Stimulated activated CD4-positive, alpha-beta T cell treated with anti-CD3 and anti-CD28 coated beads, Interleukin-4, amount 100 ng/mL, for 24 hours (primary cell): ENCODE measurements around the gene GNG2.

ENCODE experiments used
- DNase-seq: peaks from one replicate; pipeline ENCODE4 v3.0.0-alpha.2; 2020

Gene GNG2

DNA sequence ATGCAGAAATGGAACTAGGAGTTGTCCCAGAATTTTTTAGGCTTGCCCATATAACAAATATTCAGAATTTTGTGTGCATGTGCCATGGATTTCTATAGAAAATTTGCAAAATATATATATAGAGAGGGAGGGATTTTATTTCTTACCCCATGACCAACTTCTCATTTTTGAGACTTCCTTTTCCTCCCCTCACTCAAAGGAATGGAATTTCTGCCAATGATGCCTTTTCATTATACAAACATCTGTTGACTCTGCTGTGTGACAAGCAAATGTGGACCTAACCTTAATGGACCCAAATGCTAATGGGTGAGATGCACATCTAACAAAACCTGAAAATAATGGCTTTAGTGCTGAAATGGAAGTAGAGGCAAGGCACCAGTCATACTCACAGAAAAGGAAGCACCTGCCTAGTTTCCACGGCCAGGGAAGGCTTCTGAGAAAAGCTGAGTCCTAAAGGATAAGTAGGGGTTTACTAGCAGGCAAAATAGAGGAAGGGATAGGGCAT, 3.6 kb upstream of the GNG2 start:
- DNase-seq, result no peak

DNA sequence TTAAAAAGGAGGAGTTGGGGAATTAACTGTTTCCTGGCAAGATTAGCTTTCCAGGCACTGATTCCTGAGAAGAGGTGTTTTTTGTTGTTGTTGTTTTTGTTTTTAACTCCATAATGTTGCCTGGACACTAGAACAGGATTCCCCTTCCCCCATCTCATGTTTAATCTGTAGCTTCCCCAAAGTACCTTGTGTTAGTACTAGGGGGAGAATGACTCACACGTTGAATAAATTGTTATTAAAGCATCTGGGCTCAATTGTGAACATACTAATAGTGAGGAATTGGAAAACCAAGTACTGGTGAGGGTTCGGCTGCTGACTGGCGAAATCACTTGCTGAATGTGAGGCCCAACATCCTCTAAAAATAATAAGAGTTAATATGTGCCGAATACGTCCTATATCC, 1.3 kb upstream of the GNG2 start:
- DNase-seq, result no peak

DNA sequence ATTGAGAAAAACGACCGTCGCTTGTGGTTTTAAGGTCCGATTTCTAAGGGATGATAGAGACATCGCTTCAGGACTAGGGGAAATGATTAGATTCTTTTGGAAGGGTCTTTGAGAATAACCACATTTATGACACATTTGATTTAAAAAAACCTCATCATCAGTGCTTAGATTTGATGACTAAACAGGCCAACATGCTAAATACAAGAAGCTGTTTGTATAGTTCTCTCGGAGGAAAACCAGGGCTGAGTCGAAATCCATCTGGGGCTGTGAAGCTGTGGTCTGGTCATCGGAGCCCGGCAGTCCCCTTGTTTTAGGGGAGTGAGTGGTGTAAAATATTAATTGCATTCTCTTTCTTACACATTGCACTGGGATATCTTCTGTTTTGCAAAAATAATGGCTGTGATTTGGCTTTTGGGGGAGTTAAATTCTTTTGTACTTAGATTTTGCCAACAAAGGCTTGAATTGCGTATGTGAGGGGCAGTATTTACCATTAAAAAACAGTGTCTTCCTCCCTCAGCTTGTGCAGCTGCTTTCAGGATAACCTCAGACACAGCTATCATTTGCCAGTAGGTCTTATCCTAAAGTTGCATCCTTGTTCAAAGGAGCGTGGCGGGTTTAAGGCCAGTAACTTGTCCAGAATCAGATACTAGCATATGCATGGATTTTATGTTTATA, 550 bp downstream of the GNG2 start:
- no peak for DNase-seq

DNA sequence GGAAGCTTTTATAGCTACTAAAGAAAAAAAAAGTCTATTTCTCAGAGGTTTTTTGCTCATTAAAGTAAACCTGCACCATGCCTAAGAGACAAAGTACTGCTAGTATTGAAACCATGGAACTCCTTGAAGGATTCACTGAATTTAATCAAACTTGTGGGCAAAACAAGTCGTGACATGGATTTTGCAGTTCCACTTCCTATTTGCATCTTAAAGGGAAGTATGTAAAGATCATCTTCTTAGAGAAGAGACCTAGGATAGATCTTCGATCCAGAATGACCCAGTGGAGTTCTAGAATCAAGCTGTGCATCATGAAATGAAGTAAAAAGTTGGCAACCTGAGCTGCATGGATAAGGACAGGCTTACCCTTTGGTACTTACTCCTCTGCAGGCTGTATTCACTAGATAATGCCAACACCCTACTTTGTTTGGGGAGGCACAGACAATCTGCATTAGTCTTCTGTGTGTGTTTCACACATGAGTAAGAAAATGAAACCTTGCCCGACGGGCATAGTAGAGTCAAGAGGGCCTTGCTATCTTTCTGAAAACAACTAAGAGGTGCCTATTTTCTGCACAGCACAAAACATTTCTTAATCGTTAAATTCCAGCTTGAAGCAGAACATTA, 1.9 kb downstream of the GNG2 start:
- peak; percentile 46 for DNase-seq

DNA sequence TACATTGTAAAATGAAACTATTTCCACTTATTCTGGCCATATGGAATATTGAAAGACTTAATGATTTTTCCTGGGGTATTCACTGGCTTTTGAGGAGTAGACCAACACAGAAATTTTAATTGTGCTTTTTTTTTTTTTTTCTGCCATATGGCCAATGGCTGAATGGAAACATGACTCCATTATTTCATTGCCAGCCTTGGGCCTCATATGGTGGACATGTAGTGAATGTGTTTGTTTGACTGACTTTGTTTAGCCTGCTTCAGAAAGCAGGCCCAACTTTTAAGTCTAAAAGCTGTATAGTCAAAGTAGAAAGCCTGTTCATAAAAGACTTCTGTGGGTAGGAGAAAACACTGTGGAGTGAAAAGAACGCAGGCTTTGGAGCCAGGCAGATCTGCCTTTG, 2.4 kb downstream of the GNG2 start:
- no peak for DNase-seq

DNA sequence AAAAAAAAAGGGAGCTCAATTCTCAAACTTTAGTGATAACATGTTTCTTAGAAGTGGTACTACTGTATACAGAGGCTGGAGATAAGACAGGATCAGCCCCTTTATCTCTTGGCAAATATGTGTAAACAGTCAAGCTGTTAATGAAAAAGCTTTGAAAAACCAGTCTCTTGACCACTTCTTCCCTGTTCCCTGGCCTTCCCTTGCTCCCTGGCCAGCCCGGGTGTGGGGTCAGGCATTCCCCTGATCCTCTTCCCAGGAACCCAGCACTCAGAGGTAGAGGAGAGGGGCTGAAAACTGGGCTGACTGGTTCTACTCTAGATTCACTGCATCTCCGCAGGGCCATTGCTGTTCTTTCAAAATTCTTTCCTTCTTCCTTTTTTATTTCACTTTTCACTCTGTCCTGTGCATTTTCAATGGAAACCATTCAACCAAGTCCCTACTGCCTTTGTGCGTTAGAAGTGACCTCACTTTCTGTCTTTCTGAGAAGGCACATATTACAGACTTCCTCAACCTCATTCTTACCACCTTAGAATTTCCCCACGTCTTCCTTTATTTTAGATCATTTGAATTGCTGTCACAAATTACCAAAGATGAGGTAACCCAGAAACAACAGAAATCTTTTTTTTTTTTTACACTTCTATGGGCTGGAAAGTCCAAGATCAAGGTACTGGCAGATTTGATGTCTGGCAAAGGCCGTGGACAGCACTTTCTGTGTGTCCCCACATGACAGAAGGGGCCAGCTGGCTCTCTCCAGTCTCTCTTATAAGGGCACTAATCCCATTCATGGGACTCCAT, 5.7 kb downstream of the GNG2 start:
- DNase-seq, result no peak

DNA sequence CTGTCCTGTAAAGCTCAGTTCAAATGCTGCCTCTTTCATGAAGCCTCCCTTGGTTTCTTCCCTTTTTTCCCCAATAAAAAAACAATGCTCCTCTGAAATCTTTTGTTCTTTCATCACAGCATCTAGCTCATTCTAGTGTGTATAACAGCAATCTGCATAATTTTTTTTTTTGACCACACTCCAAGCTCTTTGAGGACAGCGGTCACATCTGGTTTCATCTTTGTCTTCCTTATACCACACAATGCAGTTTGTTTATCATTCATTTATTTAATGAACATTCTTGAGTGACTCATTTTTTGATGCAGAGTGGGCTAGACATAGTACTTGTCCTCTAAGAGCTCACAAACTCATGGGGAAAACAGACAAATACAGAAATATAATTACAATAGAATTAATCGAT, 7.3 kb downstream of the GNG2 start:
- no peak for DNase-seq

DNA sequence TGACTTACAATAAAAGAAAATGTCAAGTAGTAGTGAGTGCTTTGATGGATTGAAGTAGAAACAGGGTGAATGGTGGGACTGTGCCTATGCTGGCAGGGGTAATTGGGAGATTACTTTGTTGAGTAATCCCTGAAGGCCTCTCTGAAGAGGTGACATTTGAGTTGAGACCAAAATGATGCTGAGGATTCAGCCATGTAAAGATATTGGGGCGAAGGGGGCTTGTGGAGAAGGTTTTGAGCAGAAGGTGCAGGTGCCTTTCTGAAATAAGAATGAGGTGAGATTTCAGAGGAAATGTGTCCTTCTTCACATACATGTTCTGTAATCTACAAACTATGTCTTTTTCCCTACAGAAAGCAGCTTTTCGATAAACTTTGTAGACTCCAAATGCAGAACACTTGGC, 8.0 kb downstream of the GNG2 start:
- DNase-seq, result no peak

DNA sequence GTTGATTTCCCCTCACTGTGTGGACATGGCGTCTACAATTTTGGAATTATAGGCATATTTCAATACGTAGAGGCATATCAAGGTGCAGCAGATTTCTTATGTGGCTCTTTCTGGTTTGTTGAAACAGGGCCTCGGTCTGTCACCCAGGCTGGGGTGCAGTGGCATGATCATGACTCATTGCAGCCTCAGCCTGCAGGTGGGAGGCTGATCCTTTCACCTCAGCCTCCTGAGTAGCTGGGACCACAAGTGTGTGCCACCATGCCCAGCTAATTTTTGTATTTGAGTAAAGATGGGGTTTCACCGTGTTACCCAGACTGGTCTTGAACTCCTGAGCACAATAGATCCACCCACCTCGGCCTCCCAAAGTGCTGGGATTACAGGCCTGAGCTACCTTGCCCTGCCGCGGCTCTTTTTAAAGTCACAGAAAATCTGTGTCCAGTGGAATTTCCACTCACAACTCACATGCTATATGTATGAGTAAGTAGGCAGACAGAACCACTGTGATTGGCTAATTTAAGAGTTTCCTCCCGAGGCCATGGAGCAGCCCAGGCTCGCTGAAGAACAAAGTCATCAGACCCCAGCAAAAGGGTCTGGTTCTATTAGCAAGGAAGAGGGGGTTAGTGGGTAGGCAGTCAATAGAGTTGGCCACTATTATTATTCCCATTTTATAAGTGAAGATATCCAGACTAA, 9.1 kb downstream of the GNG2 start:
- peak; percentile 66 for DNase-seq

DNA sequence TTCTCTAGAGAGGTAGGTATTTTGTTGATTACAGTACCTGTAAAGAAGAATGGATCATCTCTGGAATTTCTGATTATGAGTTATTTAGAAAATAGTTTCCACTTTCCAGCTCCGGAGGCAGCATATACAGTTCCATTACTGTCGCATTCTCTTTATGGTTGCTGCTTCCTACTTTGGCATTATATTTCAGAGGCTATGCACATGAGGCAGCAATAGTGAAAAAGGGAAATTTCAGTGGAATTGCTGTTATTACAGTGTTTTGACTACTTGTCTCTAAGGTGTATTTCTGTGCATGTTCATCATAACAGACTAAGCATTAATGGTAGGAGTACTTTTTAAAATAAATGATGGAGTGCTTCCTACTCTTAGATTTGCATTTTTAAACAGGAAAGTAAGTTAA, 10.2 kb downstream of the GNG2 start:
- DNase-seq, result no peak

DNA sequence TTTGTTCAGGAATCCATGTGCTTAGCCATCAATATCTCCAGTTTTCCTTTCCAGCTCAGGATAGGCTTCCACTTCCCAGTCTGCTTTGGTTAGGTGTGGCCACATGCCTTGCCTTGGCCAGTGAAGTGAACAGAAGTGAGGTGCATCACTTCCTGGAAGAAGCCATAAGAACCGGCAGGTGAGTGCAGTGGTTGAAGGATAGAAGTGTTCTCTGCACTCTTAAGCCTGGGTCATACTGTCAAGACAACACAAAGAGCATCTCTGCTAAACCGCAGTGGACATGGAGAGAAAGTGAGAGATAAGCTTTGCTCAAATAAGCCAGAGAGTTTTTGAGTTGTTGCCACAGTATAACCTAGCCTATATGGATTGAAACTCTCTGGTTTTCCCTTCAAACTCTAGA, 11.4 kb downstream of the GNG2 start:
- DNase-seq, result no peak

DNA sequence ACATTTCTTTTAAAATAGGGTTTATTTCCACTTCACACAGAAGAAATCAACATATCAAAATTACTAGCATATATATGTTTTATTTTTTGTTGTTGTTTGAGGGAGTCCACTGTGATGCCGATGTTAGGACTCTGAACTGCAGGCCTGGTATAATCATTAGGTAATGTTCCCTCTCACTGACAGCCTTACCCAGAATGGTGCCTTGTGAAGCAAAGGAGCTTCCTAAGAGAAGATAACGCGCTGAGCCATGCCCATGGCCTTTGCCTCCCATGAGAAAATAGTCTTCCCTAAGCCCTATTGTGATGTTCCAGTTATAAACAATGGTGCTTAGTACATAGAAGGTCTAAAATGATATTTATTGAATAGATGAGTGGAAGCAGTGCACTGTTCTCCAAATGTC, 12.0 kb downstream of the GNG2 start:
- DNase-seq, result no peak

DNA sequence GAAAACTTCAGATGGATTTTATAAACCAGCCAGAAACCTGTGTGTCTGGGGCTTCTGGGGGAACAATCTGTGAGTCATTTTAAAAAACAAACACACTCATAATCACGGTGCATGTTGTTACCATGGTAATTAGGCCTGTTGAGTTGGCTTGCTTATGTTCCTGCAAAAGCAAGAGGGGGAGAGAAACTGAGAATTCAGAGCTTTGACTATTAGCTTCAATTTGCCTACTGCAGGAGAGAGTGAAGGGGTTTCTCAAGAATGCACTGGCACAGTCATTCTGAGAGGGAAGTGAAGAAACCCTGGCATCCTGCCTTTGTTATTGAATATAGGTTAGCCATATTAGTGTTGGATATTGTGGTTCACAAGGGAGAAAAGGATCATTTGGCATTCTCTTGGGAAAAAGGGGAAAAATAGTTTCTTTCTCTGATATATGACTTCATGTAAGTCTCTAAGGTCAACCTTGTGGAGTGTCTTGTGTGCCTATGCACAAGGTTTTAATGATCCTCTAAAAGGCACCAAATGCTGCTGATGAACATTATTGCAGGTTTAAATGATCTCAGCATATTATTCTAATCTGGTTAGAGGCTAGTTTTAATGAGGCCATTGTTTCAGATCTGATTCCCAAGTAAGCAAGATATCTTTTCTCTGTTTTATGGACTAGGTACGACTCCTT, 12.9 kb downstream of the GNG2 start:
- peak; percentile 58 for DNase-seq

DNA sequence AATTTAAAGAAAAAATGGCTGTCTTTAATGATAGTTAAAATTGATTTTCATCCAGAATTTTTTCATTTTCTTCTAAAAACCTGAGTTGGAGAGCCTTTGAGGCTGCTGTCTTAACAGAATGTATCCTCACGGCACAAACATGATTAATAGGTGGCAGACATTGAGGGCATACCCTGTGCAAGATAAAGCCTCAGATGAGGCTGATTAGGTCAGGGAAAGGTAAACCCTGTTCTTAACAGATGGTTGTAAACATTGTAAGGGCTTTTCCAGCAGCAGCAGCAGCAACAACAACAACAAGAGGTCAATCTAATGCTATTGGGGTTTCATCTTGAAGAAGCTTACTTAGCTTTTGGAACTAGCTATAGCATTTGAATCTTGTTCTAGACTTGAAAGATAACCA, 17.4 kb downstream of the GNG2 start:
- DNase-seq, result no peak

DNA sequence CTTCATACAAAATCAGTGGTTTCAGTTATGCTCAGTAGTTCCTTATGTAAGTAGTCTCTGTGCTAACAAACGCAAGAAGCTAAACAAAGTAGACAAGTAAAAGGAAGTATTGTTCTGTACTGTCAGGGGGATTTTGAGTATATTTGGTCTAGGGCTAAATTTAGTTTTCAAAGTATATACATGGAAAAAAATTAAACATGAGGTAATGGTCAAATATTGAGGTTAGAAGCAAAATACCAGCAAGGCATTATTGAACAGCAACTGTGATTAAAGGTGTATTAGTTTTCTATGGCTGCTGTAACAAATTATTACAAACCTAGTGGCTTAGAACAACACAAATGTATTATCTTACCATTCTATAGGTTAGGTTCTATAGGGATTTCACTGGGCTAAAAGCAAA, 18.8 kb downstream of the GNG2 start:
- DNase-seq, result no peak

DNA sequence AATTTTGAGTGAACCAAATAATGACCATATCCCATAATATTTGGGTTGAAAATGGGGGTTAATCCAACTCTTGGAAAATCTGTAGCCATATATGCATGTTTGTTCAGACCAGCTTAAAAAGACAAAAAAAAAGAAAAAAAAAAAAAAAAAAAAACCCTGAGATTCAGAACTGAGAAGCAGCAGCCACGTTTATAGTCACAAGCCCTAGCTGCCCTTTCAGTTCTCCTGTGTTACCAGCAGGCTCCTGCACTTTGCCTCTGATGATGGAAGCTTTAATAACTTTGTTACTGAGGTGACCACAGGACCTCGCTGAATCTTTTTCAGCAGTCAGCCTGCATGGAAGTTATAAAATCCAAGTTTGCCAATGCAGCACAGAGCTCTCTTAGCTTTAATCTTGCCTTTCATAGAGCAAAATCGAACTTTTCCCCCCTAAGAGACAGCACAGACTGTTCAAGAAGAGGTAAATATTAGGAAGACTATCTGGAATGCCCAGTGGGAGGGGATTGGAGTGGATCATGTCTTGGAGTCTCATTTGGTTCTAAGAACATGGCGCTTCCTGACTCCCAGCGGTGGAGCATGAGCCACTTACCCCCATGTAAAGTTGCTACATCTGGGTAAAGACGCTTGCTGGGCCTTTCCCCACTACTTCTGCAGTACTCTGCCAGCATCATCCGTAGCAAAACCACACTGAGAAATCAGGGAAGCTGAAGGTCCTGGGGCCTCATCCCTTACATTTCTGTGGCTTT, 20.6 kb downstream of the GNG2 start:
- DNase-seq, result no peak

DNA sequence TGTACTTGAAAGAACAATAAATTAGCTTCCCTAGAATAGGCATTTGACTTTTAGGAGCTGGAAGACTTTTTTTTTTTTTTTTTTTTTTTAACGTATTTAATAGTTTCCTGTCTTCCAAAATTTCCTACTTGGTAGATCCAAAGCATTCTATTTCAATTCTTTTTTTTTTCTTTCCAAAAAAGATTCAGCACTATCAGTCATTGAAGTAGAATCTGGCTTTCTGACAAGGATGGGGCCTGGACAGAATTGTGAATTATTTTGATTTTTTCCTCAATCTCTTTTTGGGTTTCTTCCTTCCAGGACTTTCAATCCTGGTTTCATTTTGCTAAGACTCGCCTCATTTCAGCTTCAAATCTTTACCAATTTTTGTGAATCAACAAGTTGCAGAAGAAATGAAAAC, 21.2 kb downstream of the GNG2 start:
- no peak for DNase-seq

DNA sequence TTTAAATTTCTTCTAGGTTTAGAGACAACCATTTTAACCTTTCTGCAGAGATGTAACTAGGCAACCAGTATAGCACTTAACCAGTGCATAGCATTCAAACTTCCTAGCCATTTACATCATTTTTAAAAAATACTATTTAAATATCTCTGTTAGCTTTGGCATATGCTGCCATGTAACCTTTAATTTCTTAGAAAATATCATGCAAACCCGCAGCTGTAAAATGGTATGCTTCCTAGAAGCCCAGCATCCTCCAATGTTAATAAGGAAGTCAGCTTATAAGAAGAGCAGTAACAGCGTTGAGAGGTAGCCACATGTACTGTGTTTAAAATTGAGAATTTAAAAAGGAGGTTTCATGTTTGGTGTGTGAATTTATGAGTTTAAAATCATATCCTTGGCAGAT, 22.8 kb downstream of the GNG2 start:
- DNase-seq, result no peak

DNA sequence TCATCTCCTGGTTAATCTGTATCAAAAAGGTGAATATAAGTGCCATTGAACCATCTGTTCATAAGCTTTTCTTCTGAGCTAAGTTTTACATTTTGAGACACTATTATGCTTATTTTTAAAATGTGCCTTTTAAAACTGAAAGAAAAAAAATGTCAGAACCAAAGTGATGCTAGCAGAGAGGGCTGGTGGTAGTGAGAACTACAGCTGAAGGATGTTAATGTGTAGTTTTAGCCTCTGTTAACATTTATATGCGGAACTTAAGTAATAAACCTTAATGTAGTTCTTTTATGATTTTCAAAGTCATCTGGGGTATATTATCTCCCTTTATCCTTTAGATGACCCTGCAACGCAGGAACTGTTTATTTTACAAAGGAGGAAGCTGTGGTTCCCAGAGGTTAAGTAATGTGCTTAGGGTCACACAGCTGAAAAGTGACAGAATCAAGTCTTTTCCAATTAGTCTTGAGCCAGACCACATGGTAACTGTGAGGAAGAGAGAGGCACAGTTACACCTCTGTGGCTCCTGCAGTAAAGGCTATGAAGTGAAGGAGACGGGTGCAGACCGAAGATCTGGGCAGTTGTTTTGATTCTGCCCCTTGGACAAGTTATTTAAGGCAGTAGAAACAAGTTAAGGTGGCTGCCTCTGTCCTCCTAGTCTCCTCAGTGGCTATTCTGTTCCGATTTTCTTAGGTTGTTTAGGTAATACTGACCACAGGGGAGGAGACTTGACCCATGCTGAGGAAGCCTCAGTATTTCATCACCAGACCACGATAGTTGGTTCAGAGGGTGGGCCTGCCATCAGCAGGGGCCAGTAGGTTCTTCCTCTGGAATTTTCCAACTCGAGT, 23.9 kb downstream of the GNG2 start:
- no peak for DNase-seq

DNA sequence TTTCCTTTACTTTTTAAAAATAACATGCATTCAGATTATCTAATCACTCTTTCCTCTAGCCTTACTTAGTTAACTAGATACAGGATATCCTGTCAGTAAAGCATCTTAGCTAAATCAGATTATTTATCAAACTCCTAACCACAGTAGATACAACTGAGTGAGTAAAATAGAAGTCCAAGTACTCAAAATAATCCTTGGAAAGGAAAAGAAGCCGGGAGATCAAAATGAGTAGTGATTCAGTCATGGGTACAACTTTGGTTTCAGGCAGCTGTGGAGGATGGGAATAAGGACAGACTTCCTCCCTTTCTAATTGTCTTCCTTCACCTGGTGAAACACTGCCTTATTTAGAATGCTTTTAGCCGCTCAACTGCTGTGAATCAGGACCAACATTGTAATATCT, 29.4 kb downstream of the GNG2 start:
- no peak for DNase-seq

DNA sequence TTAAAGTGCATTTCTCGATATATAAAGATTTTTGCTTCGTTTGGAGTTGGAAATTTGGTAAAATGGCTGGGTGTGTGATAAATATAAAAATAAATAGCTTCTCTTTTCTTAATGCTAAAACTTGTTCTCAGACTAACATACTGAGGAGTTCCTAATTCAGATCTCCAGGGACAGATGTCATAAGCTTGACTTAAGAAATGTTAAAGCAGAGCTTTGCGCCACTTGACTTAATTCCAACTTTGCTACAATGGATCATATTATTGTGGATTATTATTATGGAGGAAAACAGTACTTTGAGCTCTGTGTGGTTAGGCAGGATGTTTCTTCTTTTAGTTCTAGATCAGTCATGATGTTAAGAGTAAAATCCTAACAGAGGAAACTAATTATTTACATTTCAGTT, 33.8 kb downstream of the GNG2 start:
- no peak for DNase-seq
